PC-9 (cell line): ENCODE results near the gene CCDC30.

Experiments
- CTCF ChIP-seq: fragments of 200-600 bp; sonication (generic); conservative IDR thresholded peaks from 2 replicates; pipeline ENCODE4 v1.6.1; 2017; ENCODE audit warnings: mixed run types, antibody characterized with exemption, mild to moderate bottlenecking, moderate library complexity
- EZH2 ChIP-seq: fragments of 200-600 bp; sonication (generic); IDR thresholded peaks from 2 replicates; pipeline ENCODE4 v1.8.0; 2017; ENCODE audit warnings: antibody characterized with exemption, low read depth

GRCh38 chr1:42552636-42553035 lies 89.5 kb downstream of the CCDC30 start:
- TF ChIP-seq EZH2 (no peak), CTCF (no peak)
